HG03565 (cell line): ENCODE data around the gene PIGM.
"Not testable (repeated sequence)": the region's sequence is repeated elsewhere in the genome, so short reads cannot be mapped to it uniquely, and the experiment has no call there.

ENCODE experiments used
- ATAC-seq: cut with Tn5 transposase; IDR thresholded peaks from one replicate; pipeline ENCODE4 v1.9.1; 2021; ENCODE audit warnings: mild to moderate bottlenecking, moderate library complexity; ENCODE audit not compliant: unreplicated experiment

The PIGM gene

GRCh38 chr1:160061369-160062229, 29.8 kb upstream of the PIGM start:
- ATAC-seq = no peak

GRCh38 chr1:160058087-160058486, 26.3 kb upstream of the PIGM start:
- ATAC-seq = no peak

GRCh38 chr1:160056648-160057169, 24.9 kb upstream of the PIGM start:
- ATAC-seq = no peak

- ATAC-seq = no peak
Measured at GRCh38 chr1:160053548-160054365, 22.0 kb upstream of the PIGM start.

- ATAC-seq = no peak
Measured at GRCh38 chr1:160052936-160053335, 21.1 kb upstream of the PIGM start.

- no peak for ATAC-seq
Measured at GRCh38 chr1:160050619-160051018, 18.8 kb upstream of the PIGM start.

GRCh38 chr1:160050182-160050581, 18.4 kb upstream of the PIGM start:
- ATAC-seq = not testable (repeated sequence)

- ATAC-seq = no peak
Measured at GRCh38 chr1:160049101-160049500, 17.3 kb upstream of the PIGM start.

GRCh38 chr1:160048335-160048734, 16.5 kb upstream of the PIGM start:
- ATAC-seq = no peak

- ATAC-seq = no peak
Measured at GRCh38 chr1:160047111-160047991, 15.6 kb upstream of the PIGM start.

GRCh38 chr1:160046494-160047110, 14.8 kb upstream of the PIGM start:
- ATAC-seq = peak; percentile 51

- no peak for ATAC-seq
Measured at GRCh38 chr1:160045653-160046052, 13.9 kb upstream of the PIGM start.

- no peak for ATAC-seq
Measured at GRCh38 chr1:160043543-160043942, 11.8 kb upstream of the PIGM start.

GRCh38 chr1:160040476-160040875, 8.7 kb upstream of the PIGM start:
- ATAC-seq = no peak

GRCh38 chr1:160032165-160032820, 503 bp upstream of the PIGM start:
- no peak for ATAC-seq

GRCh38 chr1:160030657-160031364, 979 bp downstream of the PIGM start:
- ATAC-seq = peak; percentile 1

GRCh38 chr1:160028426-160028825, 3.4 kb downstream of the PIGM start:
- ATAC-seq = no peak

GRCh38 chr1:160025314-160025713, 6.5 kb downstream of the PIGM start:
- no peak for ATAC-seq
